ENCODE results near the gene ST6GALNAC6.

ST6GALNAC6 gene

GRCh38 chr9:127919253-127919815 is 19.9 kb upstream of the ST6GALNAC6 start:
- DNase-seq (ENCODE audit: low read depth in 1 of 2, low spot score in 1 of 2) = no peak
- no peak for TF ChIP-seq JUND (IDR thresholded peaks at IDR 0.05; ENCODE audit: low read depth)
- in situ Hi-C loops (cut with HindIII; ENCODE audit: low pct_unique_long_range_greater_than_20kb, low sequenced_read_pairs) = no loop called here

- in situ Hi-C loops (cut with HindIII; ENCODE audit: low pct_unique_long_range_greater_than_20kb, low sequenced_read_pairs) = no loop called here
- TF ChIP-seq JUND (IDR thresholded peaks at IDR 0.05; ENCODE audit: low read depth) = no peak
- peak in 1 of 2 experiments; percentile 82 for DNase-seq (ENCODE audit: low read depth in 1 of 2, low spot score in 1 of 2)
Measured at GRCh38 chr9:127918183-127919107, 19.0 kb upstream of the ST6GALNAC6 start.

GRCh38 chr9:127917603-127918002 is 18.2 kb upstream of the ST6GALNAC6 start:
- no peak for DNase-seq (ENCODE audit: low read depth in 1 of 2, low spot score in 1 of 2)
- in situ Hi-C loops (cut with HindIII; ENCODE audit: low pct_unique_long_range_greater_than_20kb, low sequenced_read_pairs) = no loop called here
- TF ChIP-seq JUND (IDR thresholded peaks at IDR 0.05; ENCODE audit: low read depth) = no peak

GRCh38 chr9:127916720-127917581 is 17.5 kb upstream of the ST6GALNAC6 start, which contains the start of gene ST6GALNAC4:
Gene ST6GALNAC4 (minus strand): TSS chr9:127917041. CDS start chr9:127916419, 622 bp downstream.
- TF ChIP-seq JUND (IDR thresholded peaks at IDR 0.05; ENCODE audit: low read depth) = no peak
- in situ Hi-C loops (cut with HindIII; ENCODE audit: low pct_unique_long_range_greater_than_20kb, low sequenced_read_pairs) = no loop called here
- peak; percentile 90 for DNase-seq (ENCODE audit: low read depth in 1 of 2, low spot score in 1 of 2)

- in situ Hi-C loops (cut with HindIII; ENCODE audit: low pct_unique_long_range_greater_than_20kb, low sequenced_read_pairs) = no loop called here
- DNase-seq (ENCODE audit: low read depth in 1 of 2, low spot score in 1 of 2) = no peak
- TF ChIP-seq JUND (IDR thresholded peaks at IDR 0.05; ENCODE audit: low read depth) = no peak
Measured at GRCh38 chr9:127915801-127916719, 16.7 kb upstream of the ST6GALNAC6 start.

- DNase-seq (ENCODE audit: low read depth in 1 of 2, low spot score in 1 of 2) = no peak
- no peak for TF ChIP-seq JUND (IDR thresholded peaks at IDR 0.05; ENCODE audit: low read depth)
- in situ Hi-C loops (cut with HindIII; ENCODE audit: low pct_unique_long_range_greater_than_20kb, low sequenced_read_pairs) = no loop called here
Measured at GRCh38 chr9:127915325-127915752, 15.9 kb upstream of the ST6GALNAC6 start.

- TF ChIP-seq JUND (IDR thresholded peaks at IDR 0.05; ENCODE audit: low read depth) = no peak
- in situ Hi-C loops (cut with HindIII; ENCODE audit: low pct_unique_long_range_greater_than_20kb, low sequenced_read_pairs) = no loop called here
Measured at GRCh38 chr9:127913682-127914081, 14.3 kb upstream of the ST6GALNAC6 start.

GRCh38 chr9:127912882-127913281 is 13.5 kb upstream of the ST6GALNAC6 start:
- DNase-seq (ENCODE audit: low read depth in 1 of 2, low spot score in 1 of 2) = peak in 1 of 2 experiments; percentile 75
- in situ Hi-C loops (cut with HindIII; ENCODE audit: low pct_unique_long_range_greater_than_20kb, low sequenced_read_pairs) = no loop called here
- TF ChIP-seq JUND (IDR thresholded peaks at IDR 0.05; ENCODE audit: low read depth) = no peak

More at GRCh38 chr9:127913682-127914081, 14.3 kb upstream of the ST6GALNAC6 start:
- no peak for DNase-seq (ENCODE audit: low read depth in 1 of 2, low spot score in 1 of 2)

GRCh38 chr9:127912296-127912695 is 12.9 kb upstream of the ST6GALNAC6 start:
- DNase-seq (ENCODE audit: low read depth in 1 of 2, low spot score in 1 of 2) = no peak
- in situ Hi-C loops (cut with HindIII; ENCODE audit: low pct_unique_long_range_greater_than_20kb, low sequenced_read_pairs) = no loop called here
- TF ChIP-seq JUND (IDR thresholded peaks at IDR 0.05; ENCODE audit: low read depth) = no peak

- in situ Hi-C loops (cut with HindIII; ENCODE audit: low pct_unique_long_range_greater_than_20kb, low sequenced_read_pairs) = no loop called here
- DNase-seq (ENCODE audit: low read depth in 1 of 2, low spot score in 1 of 2) = peak in 1 of 2 experiments; percentile 76
- no peak for TF ChIP-seq JUND (IDR thresholded peaks at IDR 0.05; ENCODE audit: low read depth)
Measured at GRCh38 chr9:127910613-127911205, 11.3 kb upstream of the ST6GALNAC6 start.

- TF ChIP-seq JUND (IDR thresholded peaks at IDR 0.05; ENCODE audit: low read depth) = no peak
- DNase-seq (ENCODE audit: low read depth in 1 of 2, low spot score in 1 of 2) = no peak
- in situ Hi-C loops (cut with HindIII; ENCODE audit: low pct_unique_long_range_greater_than_20kb, low sequenced_read_pairs) = no loop called here
Measured at GRCh38 chr9:127909839-127910273, 10.5 kb upstream of the ST6GALNAC6 start.
